ENCODE results near the gene KAT2B.

DNA sequence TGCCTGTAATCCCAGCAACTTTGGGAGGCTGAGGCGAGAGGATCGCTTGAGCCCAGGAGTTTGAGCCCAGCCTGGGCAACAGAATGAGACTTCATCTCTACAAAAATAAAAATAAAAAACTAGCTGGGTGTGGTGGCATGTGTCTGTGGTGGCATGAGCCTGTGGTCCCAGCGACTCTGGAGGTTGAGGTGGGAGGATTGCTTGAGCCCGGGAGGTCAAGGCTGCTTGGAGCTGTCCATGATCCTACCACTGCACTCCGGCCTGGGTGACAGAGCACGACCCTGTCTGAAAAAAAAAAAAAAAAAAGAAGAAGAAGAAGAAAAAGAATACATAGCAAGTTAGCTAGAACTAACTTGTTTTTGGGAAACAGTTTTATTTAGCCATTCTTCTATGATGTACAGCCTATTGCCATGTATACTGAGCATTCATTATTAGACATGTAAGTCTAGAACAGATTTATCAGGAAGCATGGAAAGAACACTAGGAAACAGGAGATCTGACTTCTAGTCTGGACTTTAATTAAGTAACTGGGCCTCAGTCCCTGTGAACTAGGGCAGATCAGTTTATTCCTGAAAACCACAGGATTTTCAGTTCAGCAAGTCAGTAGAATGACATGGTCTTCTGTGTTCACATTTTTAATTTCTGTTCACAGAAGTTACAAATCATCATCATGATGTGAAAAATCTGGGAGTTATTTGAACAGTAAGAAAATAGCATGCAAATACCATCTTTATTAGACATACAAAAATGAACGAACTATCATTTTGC, 65.5 kb downstream of the KAT2B start:
- TF ChIP-seq EP300 (IDR thresholded peaks at IDR 0.05; ENCODE audit: low read depth in 2 of 2, low read length in 2 of 2) (no peak), EP300 (CRISPR knock-in tag; IDR thresholded peaks at IDR 0.05; ENCODE audit: borderline replicate concordance) (no peak), GLI4 (CRISPR knock-in tag; IDR thresholded peaks at IDR 0.05; ENCODE audit: borderline replicate concordance) (no peak)
- TF ChIP-seq, protein P1, sequence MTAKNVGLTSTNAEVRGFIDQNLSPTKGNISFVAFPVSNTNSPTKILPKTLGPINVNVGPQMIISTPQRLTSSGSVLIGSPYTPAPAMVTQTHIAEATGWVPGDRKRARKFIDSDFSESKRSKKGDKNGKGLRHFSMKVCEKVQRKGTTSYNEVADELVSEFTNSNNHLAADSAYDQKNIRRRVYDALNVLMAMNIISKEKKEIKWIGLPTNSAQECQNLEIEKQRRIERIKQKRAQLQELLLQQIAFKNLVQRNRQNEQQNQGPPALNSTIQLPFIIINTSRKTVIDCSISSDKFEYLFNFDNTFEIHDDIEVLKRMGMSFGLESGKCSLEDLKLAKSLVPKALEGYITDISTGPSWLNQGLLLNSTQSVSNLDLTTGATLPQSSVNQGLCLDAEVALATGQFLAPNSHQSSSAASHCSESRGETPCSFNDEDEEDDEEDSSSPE (CRISPR knock-in tag; IDR thresholded peaks at IDR 0.05): no peak
